ENCODE data around the gene THBS2.

The THBS2 gene

DNA sequence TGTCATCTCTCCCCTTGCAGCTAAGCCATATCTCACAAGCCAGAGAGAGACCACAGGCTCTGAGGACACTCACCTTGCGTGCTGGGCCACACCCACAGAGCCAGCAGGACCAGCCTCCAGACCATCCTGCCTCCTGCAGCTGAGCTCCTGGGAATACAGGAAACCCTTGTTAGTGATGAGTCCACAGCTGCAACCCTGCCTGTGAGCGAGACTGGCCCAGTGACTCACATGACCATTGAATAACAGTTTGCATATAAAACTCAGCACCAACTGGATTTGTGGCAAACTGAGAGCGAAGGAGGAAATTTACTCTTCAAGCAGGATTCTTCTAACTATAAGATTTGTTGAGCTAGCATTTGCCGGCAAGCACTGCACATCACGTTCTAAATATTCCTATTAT is 3.0 kb downstream of the THBS2 start:
- FAIRE-seq = no peak
- DNase-seq (ENCODE audit: insufficient read length, low spot score) = no peak
- TF ChIP-seq, protein P1, sequence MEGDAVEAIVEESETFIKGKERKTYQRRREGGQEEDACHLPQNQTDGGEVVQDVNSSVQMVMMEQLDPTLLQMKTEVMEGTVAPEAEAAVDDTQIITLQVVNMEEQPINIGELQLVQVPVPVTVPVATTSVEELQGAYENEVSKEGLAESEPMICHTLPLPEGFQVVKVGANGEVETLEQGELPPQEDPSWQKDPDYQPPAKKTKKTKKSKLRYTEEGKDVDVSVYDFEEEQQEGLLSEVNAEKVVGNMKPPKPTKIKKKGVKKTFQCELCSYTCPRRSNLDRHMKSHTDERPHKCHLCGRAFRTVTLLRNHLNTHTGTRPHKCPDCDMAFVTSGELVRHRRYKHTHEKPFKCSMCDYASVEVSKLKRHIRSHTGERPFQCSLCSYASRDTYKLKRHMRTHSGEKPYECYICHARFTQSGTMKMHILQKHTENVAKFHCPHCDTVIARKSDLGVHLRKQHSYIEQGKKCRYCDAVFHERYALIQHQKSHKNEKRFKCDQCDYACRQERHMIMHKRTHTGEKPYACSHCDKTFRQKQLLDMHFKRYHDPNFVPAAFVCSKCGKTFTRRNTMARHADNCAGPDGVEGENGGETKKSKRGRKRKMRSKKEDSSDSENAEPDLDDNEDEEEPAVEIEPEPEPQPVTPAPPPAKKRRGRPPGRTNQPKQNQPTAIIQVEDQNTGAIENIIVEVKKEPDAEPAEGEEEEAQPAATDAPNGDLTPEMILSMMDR (IDR thresholded peaks at IDR 0.05; ENCODE audit: insufficient read depth, missing control alignments) = no peak

DNA sequence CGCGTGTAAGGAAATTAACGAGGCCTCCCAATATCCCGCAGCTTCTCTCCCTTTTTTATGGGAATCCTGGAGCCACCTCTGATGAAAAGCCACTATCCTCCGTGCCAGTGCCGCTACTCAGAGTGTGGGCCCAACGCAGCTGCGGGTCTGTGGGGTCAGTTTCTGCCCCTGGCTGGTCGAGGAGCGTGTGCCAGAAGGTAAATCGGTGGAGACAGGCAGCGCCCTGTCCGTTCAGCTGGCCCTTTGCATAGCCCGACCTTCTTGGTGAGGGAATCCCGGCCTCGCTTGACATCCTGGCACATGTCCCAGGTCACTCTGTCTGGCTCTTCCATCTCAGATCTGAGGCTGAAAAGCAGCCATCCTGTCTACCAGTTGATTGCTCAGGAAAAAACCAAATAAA is 4.6 kb downstream of the THBS2 start:
- TF ChIP-seq, protein P1 (IDR thresholded peaks at IDR 0.05; ENCODE audit: insufficient read depth, missing control alignments) = no peak
- FAIRE-seq (no peak), DNase-seq (ENCODE audit: insufficient read length, low spot score) (no peak)

DNA sequence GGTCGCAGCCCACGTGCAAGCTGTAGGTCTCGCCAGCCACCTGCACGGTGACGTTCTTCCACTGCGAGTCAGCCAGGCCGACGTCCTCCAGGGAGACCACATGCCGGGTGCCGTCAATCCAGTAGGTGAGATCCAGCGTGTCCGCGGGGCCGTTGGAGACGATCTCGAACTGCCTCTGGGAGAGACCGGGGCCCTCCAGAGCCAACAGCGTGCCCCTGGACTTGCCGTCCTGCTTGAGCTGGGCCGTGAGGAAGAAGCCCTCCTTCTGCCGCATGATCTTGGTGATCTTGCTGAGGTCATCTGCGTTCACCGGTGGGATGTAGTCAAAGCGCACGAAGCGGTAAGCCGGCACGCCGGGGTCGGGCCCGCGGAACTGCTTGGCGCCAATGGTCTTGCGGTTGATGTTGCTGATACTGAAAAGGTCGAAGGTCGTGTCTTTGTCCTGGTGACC is 5.1 kb downstream of the THBS2 start:
- FAIRE-seq (no peak), DNase-seq (ENCODE audit: insufficient read length, low spot score) (no peak)
- TF ChIP-seq, protein P1 (IDR thresholded peaks at IDR 0.05; ENCODE audit: insufficient read depth, missing control alignments) = no peak

DNA sequence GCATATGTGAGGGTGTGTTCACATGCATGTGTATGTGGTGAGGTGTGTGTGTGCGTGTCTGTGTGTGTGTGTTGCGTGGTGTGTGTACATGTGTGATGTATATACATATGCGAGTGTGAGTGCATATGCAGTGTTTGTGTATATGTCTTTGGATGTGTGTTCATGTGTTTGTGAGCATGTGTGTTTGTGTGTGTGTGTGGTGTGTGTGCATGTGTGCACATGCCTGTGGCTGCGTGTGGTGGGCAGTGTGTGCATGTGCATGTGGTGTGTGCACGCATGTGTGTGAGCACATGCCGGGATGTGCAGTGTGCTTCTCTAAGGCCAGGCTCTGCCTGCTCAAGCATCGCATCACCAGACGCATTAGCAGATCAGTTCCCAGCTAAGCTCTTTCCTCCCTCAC is 5.7 kb downstream of the THBS2 start:
- TF ChIP-seq, protein P1 (IDR thresholded peaks at IDR 0.05; ENCODE audit: insufficient read depth, missing control alignments) = no peak
- no peak for FAIRE-seq
- DNase-seq (ENCODE audit: insufficient read length, low spot score) = no peak

DNA sequence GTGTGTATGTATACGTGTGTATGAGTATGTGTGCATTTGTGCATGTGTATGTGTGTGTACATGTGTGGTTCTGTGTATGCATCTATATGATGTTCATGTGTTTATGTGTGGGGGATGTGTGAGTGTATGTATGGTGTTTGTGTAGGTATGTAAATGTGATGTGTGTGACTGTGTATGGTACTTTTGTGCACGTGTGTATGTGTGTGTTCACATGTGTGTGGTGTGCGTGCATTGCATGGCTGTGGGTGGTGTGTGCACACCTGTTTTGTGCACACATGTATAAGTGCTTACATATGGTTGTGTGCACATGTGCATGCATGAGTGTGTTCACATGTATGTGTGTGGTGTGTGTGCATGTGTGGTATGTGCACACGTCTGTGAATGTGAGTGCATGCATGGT is 6.2 kb downstream of the THBS2 start:
- DNase-seq (ENCODE audit: insufficient read length, low spot score) (no peak), FAIRE-seq (no peak)
- TF ChIP-seq, protein P1 (IDR thresholded peaks at IDR 0.05; ENCODE audit: insufficient read depth, missing control alignments) = no peak

DNA sequence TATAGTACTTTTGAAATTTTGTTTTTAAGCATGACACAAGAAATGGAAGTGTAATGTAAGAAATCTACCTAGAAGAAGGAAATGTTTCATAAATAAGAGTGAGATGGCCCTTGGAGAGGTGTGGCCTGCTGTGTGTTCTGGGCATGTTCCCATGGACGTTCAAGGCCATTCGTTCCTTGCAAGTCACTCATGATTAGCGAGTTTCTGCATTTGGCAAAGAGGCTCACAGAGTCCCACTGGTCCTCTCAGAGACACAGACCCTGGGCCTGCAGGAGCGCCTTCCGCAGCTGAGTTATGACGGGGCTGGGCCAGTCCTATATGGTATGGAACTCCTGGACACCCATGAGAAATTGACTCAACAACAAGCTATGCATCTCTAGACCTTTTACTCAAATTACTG is 7.2 kb downstream of the THBS2 start:
- DNase-seq (ENCODE audit: insufficient read length, low spot score) (no peak), FAIRE-seq (no peak)
- TF ChIP-seq, protein P1 (IDR thresholded peaks at IDR 0.05; ENCODE audit: insufficient read depth, missing control alignments) = no peak

DNA sequence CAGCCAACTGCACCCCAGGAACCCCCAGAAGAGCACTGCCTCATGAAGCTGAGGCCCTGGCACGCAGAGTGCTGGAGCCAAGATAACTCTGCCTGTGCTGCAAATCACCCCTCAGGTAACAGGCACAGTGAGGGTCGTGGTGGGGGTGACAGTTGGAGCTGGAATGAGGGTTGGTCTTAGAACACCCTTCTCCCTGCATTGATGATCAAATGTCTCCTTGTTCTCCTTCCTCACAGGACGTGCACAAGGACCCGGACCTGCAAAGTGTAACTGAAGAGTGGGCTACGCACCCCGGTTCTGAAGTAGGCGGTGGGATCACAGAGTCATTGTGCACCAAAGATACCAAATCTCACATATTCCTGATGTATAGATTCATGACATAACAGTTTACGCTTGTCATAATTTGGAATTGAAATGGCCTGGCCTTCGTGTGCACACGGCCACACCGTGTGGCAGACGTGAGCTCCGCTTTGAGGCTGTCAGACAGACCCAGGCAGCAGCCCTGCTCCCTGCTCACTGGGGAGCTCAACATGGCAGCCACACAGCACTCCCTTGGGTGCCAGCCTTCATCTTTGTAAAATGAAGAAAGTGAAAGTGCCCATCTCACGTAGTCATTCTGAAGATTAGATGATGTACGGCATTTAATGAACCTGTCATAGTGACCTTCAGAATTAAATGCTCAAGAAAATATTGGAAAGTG is 8.8 kb downstream of the THBS2 start:
- TF ChIP-seq, protein P1 (IDR thresholded peaks at IDR 0.05; ENCODE audit: insufficient read depth, missing control alignments) = no peak
- FAIRE-seq = no peak
- no peak for DNase-seq (ENCODE audit: insufficient read length, low spot score)

All from D721Med (cell line).